Measurements from ENCODE around the gene ZDHHC13.

The ZDHHC13 gene

DNA sequence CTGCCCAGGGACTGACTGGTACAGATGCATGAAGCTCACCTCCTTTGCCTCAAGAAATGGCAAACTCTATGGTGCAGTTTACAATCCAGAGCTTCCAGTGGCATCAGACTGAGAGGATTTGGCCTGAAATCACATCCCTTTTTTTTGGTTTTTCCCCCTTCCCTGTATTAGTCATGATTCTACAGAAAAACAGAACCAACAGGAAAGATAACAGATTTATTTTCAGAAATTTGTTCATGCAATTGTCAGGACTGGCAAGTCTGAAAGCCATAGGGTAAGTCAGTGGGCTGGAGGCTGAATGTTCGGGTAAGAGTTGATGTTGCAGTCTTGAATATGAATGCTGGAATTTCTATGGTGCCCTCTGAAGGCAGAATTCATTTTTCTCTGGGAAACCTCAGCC lies 12.0 kb upstream of the ZDHHC13 start:
- no peak for TF ChIP-seq PATZ1 (CRISPR knock-in tag; IDR thresholded peaks at IDR 0.05; ENCODE audit: borderline replicate concordance)
- TF ChIP-seq POU6F1 (CRISPR knock-in tag; IDR thresholded peaks at IDR 0.05; ENCODE audit: borderline replicate concordance, low read depth): no peak
- TF ChIP-seq, protein P1, sequence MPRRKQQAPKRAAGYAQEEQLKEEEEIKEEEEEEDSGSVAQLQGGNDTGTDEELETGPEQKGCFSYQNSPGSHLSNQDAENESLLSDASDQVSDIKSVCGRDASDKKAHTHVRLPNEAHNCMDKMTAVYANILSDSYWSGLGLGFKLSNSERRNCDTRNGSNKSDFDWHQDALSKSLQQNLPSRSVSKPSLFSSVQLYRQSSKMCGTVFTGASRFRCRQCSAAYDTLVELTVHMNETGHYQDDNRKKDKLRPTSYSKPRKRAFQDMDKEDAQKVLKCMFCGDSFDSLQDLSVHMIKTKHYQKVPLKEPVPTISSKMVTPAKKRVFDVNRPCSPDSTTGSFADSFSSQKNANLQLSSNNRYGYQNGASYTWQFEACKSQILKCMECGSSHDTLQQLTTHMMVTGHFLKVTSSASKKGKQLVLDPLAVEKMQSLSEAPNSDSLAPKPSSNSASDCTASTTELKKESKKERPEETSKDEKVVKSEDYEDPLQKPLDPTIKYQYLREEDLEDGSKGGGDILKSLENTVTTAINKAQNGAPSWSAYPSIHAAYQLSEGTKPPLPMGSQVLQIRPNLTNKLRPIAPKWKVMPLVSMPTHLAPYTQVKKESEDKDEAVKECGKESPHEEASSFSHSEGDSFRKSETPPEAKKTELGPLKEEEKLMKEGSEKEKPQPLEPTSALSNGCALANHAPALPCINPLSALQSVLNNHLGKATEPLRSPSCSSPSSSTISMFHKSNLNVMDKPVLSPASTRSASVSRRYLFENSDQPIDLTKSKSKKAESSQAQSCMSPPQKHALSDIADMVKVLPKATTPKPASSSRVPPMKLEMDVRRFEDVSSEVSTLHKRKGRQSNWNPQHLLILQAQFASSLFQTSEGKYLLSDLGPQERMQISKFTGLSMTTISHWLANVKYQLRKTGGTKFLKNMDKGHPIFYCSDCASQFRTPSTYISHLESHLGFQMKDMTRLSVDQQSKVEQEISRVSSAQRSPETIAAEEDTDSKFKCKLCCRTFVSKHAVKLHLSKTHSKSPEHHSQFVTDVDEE (CRISPR knock-in tag; IDR thresholded peaks at IDR 0.05): no peak
- no peak for TF ChIP-seq SNAI2 (CRISPR knock-in tag; IDR thresholded peaks at IDR 0.05)
- TF ChIP-seq GLIS3 (CRISPR knock-in tag; IDR thresholded peaks at IDR 0.05): no peak
- no peak for TF ChIP-seq ARNTL (CRISPR knock-in tag; IDR thresholded peaks at IDR 0.05; ENCODE audit: borderline replicate concordance, low read depth)
- no peak for TF ChIP-seq CREB5 (CRISPR knock-in tag; IDR thresholded peaks at IDR 0.05; ENCODE audit: low read depth)
- no peak for TF ChIP-seq TCF4 (CRISPR knock-in tag; IDR thresholded peaks at IDR 0.05; ENCODE audit: borderline replicate concordance)
- TF ChIP-seq TOX (CRISPR knock-in tag; IDR thresholded peaks at IDR 0.05; ENCODE audit: borderline replicate concordance): no peak
- TF ChIP-seq ZNF70 (CRISPR knock-in tag; IDR thresholded peaks at IDR 0.05): no peak
- TF ChIP-seq ZNF565 (CRISPR knock-in tag; conservative IDR thresholded peaks at IDR 0.05; ENCODE audit: low read depth): no peak
- TF ChIP-seq, protein P2, sequence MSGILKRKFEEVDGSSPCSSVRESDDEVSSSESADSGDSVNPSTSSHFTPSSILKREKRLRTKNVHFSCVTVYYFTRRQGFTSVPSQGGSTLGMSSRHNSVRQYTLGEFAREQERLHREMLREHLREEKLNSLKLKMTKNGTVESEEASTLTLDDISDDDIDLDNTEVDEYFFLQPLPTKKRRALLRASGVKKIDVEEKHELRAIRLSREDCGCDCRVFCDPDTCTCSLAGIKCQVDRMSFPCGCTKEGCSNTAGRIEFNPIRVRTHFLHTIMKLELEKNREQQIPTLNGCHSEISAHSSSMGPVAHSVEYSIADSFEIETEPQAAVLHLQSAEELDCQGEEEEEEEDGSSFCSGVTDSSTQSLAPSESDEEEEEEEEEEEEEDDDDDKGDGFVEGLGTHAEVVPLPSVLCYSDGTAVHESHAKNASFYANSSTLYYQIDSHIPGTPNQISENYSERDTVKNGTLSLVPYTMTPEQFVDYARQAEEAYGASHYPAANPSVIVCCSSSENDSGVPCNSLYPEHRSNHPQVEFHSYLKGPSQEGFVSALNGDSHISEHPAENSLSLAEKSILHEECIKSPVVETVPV (CRISPR knock-in tag; IDR thresholded peaks at IDR 0.05): no peak
- TF ChIP-seq ESRRG (CRISPR knock-in tag; IDR thresholded peaks at IDR 0.05): no peak
- TF ChIP-seq ZNF8 (CRISPR knock-in tag; IDR thresholded peaks at IDR 0.05): no peak
- TF ChIP-seq BACH2 (CRISPR knock-in tag; IDR thresholded peaks at IDR 0.05; ENCODE audit: borderline replicate concordance): no peak
- no peak for TF ChIP-seq ZFP3 (CRISPR knock-in tag; IDR thresholded peaks at IDR 0.05)
- TF ChIP-seq ISL1 (CRISPR knock-in tag; IDR thresholded peaks at IDR 0.05): no peak
- TF ChIP-seq ZC3H10 (CRISPR knock-in tag; IDR thresholded peaks at IDR 0.05): no peak
- no peak for ATAC-seq

GRCh38 chr11:19107125-19107524 lies 9.8 kb upstream of the ZDHHC13 start:
- ATAC-seq: no peak
- TF ChIP-seq BACH2 (CRISPR knock-in tag; IDR thresholded peaks at IDR 0.05; ENCODE audit: borderline replicate concordance) (no peak), OSR1 (CRISPR knock-in tag; IDR thresholded peaks at IDR 0.05) (no peak), ESRRG (CRISPR knock-in tag; IDR thresholded peaks at IDR 0.05) (no peak), ZFP30 (CRISPR knock-in tag; IDR thresholded peaks at IDR 0.05) (no peak), SNAI2 (CRISPR knock-in tag; IDR thresholded peaks at IDR 0.05) (no peak), RARB (CRISPR knock-in tag; IDR thresholded peaks at IDR 0.05) (no peak), CSDC2 (CRISPR knock-in tag; IDR thresholded peaks at IDR 0.05) (no peak), TCF4 (CRISPR knock-in tag; IDR thresholded peaks at IDR 0.05; ENCODE audit: borderline replicate concordance) (no peak), ZNF565 (CRISPR knock-in tag; conservative IDR thresholded peaks at IDR 0.05; ENCODE audit: low read depth) (no peak), PATZ1 (CRISPR knock-in tag; IDR thresholded peaks at IDR 0.05; ENCODE audit: borderline replicate concordance) (no peak), ZFP3 (CRISPR knock-in tag; IDR thresholded peaks at IDR 0.05) (no peak), ISL1 (CRISPR knock-in tag; IDR thresholded peaks at IDR 0.05) (no peak), ZNF70 (CRISPR knock-in tag; IDR thresholded peaks at IDR 0.05) (no peak), GLIS3 (CRISPR knock-in tag; IDR thresholded peaks at IDR 0.05) (no peak)
- TF ChIP-seq, protein P2 (CRISPR knock-in tag; IDR thresholded peaks at IDR 0.05): no peak
- TF ChIP-seq, protein P1 (CRISPR knock-in tag; IDR thresholded peaks at IDR 0.05): no peak
